Activated CD4-positive, alpha-beta T cell treated with anti-CD3 and anti-CD28 coated beads, Interleukin-2, amount 10 ng/mL, durations not matched to agents 24 days and 14 days (primary cell): ENCODE measurements around the gene MAP2K5. TPM values are rescaled to one million over a fixed set of nuclear protein-coding genes. Genes with fewer than 3 reads are reported as not detected.

Source experiments
- DNase-seq: peaks from one replicate; pipeline ENCODE4 v3.0.0; 2022
- H3K27ac Mint-ChIP-seq: one replicate; pipeline ENCODE4 v1.8.0; 2022; ENCODE audit warnings: mild to moderate bottlenecking, mixed read lengths
- H3K27me3 Mint-ChIP-seq: one replicate; pipeline ENCODE4 v1.8.0; 2022; ENCODE audit warnings: mixed read lengths
- H3K36me3 Mint-ChIP-seq: one replicate; pipeline ENCODE4 v1.8.0; 2022; ENCODE audit warnings: low read depth, mild to moderate bottlenecking, mixed read lengths
- H3K4me1 Mint-ChIP-seq: one replicate; pipeline ENCODE4 v1.8.0; 2021; ENCODE audit warnings: mixed read lengths
- H3K4me3 Mint-ChIP-seq: one replicate; pipeline ENCODE4 v1.8.0; 2022; ENCODE audit warnings: mild to moderate bottlenecking, moderate library complexity, mixed read lengths
- H3K9me3 Mint-ChIP-seq: one replicate; pipeline ENCODE4 v1.8.0; 2021; ENCODE audit warnings: mixed read lengths
- intact Hi-C: fragments of 100-400 bp; cut with micrococcal nuclease; formaldehyde crosslinking; loops from one replicate; pipeline ENCODE4 v1.15.1; 2023
- total RNA-seq: library from RNA; stranded (reverse); gene quantifications from 2 replicates; pipeline ENCODE4 v1.2.3, GENCODE V29; 2022

The MAP2K5 gene
- total RNA-seq, 1 donor from 2014 or later, result 21.0 TPM

- Mint-ChIP-seq H3K27me3 (peaks cover 80% of the 10 kb centered on the region), H3K36me3 (no peaks in the 10 kb centered on the region), H3K4me3 (peak overlapping the region; percentile 74), H3K27ac (no peak overlapping the region), H3K4me1 (peaks cover 29% of the 10 kb centered on the region), H3K9me3 (no peaks in the 10 kb centered on the region)
- intact Hi-C loops, result loop anchor here (1.0 to 10.0 kb wide), 4 partner anchors 13 to 1130 kb away; partner anchors contain the start of gene SMAD6
- peak; percentile 67 for DNase-seq
These were observed 292.2 kb downstream of the MAP2K5 start for GRCh38 chr15:67834581-67835296.

- no peak overlapping the region for H3K27ac Mint-ChIP-seq
- peaks cover 77% of the 10 kb centered on the region for H3K27me3 Mint-ChIP-seq
- intact Hi-C loops, result loop anchor here (1.0 to 10.0 kb wide), 5 partner anchors 73 to 1131 kb away; partner anchors contain the start of gene SMAD6
- H3K4me1 Mint-ChIP-seq, result peaks cover 33% of the 10 kb centered on the region
- H3K36me3 Mint-ChIP-seq, result peaks cover 3% of the 10 kb centered on the region
- H3K4me3 Mint-ChIP-seq, result peak overlapping the region; percentile 74
- H3K9me3 Mint-ChIP-seq, result no peaks in the 10 kb centered on the region
- DNase-seq, result peak; percentile 73
These were observed 293.0 kb downstream of the MAP2K5 start for GRCh38 chr15:67835297-67836133.

GRCh38 chr15:67836134-67836455 is 293.6 kb downstream of the MAP2K5 start:
- Mint-ChIP-seq H3K27me3 (peaks cover 71% of the 10 kb centered on the region), H3K4me1 (peaks cover 34% of the 10 kb centered on the region), H3K9me3 (no peaks in the 10 kb centered on the region), H3K4me3 (peak overlapping the region; percentile 74), H3K36me3 (peaks cover 3% of the 10 kb centered on the region), H3K27ac (no peak overlapping the region)
- intact Hi-C loops, result loop anchor here (1.0 to 10.0 kb wide), 5 partner anchors 74 to 1131 kb away; partner anchors contain the start of gene SMAD6
- DNase-seq, result no peak

GRCh38 chr15:67836477-67836876 is 294.0 kb downstream of the MAP2K5 start:
- intact Hi-C loops, result loop anchor here (1.0 to 10.0 kb wide), 5 partner anchors 74 to 1132 kb away; partner anchors contain the start of gene SMAD6
- Mint-ChIP-seq H3K27me3 (peaks cover 68% of the 10 kb centered on the region), H3K9me3 (no peaks in the 10 kb centered on the region), H3K27ac (no peak overlapping the region), H3K36me3 (peaks cover 3% of the 10 kb centered on the region), H3K4me1 (peaks cover 38% of the 10 kb centered on the region), H3K4me3 (peak overlapping the region; percentile 74)
- DNase-seq, result peak; percentile 87

GRCh38 chr15:67836955-67837354 is 294.5 kb downstream of the MAP2K5 start:
- Mint-ChIP-seq H3K4me1 (peaks cover 39% of the 10 kb centered on the region), H3K27me3 (peaks cover 64% of the 10 kb centered on the region), H3K4me3 (no peak overlapping the region), H3K36me3 (peaks cover 3% of the 10 kb centered on the region), H3K9me3 (no peaks in the 10 kb centered on the region), H3K27ac (no peak overlapping the region)
- intact Hi-C loops, result loop anchor here (1.0 to 10.0 kb wide), 5 partner anchors 75 to 1132 kb away; partner anchors contain the start of gene SMAD6
- no peak for DNase-seq

- no peak overlapping the region for H3K27ac Mint-ChIP-seq
- H3K36me3 Mint-ChIP-seq, result peaks cover 3% of the 10 kb centered on the region
- no peaks in the 10 kb centered on the region for H3K9me3 Mint-ChIP-seq
- H3K4me1 Mint-ChIP-seq, result peaks cover 32% of the 10 kb centered on the region
- intact Hi-C loops, result loop anchor here (5.0 to 10.0 kb wide), 3 partner anchors 77 to 1134 kb away; partner anchors contain the start of gene SMAD6
- H3K4me3 Mint-ChIP-seq, result peak overlapping the region; percentile 95
- no peak for DNase-seq
- H3K27me3 Mint-ChIP-seq, result peaks cover 47% of the 10 kb centered on the region
These were observed 296.4 kb downstream of the MAP2K5 start for GRCh38 chr15:67838789-67839332.

- Mint-ChIP-seq H3K4me3 (peak overlapping the region; percentile 95), H3K36me3 (peaks cover 3% of the 10 kb centered on the region), H3K27me3 (peaks cover 41% of the 10 kb centered on the region), H3K4me1 (peaks cover 28% of the 10 kb centered on the region), H3K9me3 (no peaks in the 10 kb centered on the region), H3K27ac (peak overlapping the region; percentile 98)
- peak; percentile 82 for DNase-seq
- intact Hi-C loops, result loop anchor here (5.0 to 10.0 kb wide), 3 partner anchors 77 to 1135 kb away; partner anchors contain the start of gene SMAD6
These were observed 297.0 kb downstream of the MAP2K5 start for GRCh38 chr15:67839499-67839928.

GRCh38 chr15:67839929-67840748 is 297.6 kb downstream of the MAP2K5 start, which contains the start of gene RNU6-1:
TSS of gene RNU6-1 (minus strand) at chr15:67840045.
- Mint-ChIP-seq H3K27me3 (peaks cover 35% of the 10 kb centered on the region), H3K4me1 (peaks cover 27% of the 10 kb centered on the region), H3K9me3 (no peaks in the 10 kb centered on the region), H3K4me3 (peak within 1 kb of the TSS; percentile 95), H3K27ac (peak within 1 kb of the TSS; percentile 98), H3K36me3 (peaks cover 3% of the 10 kb centered on the region)
- peak; percentile 99 for DNase-seq
- intact Hi-C loops, result loop anchor here (2.0 to 10.0 kb wide), 6 partner anchors 78 to 1135 kb away; partner anchors contain the start of genes C15orf61, MAP2K5, PIAS1 and SMAD6

GRCh38 chr15:67840749-67841512 is 298.4 kb downstream of the MAP2K5 start:
- Mint-ChIP-seq H3K4me3 (peak overlapping the region; percentile 95), H3K4me1 (peaks cover 24% of the 10 kb centered on the region), H3K9me3 (no peaks in the 10 kb centered on the region), H3K27ac (peak overlapping the region; percentile 98), H3K36me3 (peaks cover 3% of the 10 kb centered on the region), H3K27me3 (peaks cover 27% of the 10 kb centered on the region)
- intact Hi-C loops, result loop anchor here (2.0 to 5.0 kb wide), 3 partner anchors 211 to 320 kb away; partner anchors contain the start of genes C15orf61, MAP2K5 and PIAS1
- DNase-seq, result peak; percentile 76

GRCh38 chr15:67841513-67841762 is 298.9 kb downstream of the MAP2K5 start:
- Mint-ChIP-seq H3K27ac (peak overlapping the region; percentile 79), H3K36me3 (peaks cover 3% of the 10 kb centered on the region), H3K9me3 (no peaks in the 10 kb centered on the region), H3K27me3 (peaks cover 23% of the 10 kb centered on the region), H3K4me1 (peaks cover 21% of the 10 kb centered on the region), H3K4me3 (peak overlapping the region; percentile 83)
- no peak for DNase-seq
- intact Hi-C loops, result loop anchor here (2.0 to 5.0 kb wide), 3 partner anchors 211 to 321 kb away; partner anchors contain the start of genes C15orf61, MAP2K5 and PIAS1

- H3K9me3 Mint-ChIP-seq, result no peaks in the 10 kb centered on the region
- intact Hi-C loops, result loop anchor here (5.0 kb wide), 1 partner anchor 209 kb away; the partner anchor contains the start of gene PIAS1
- H3K27me3 Mint-ChIP-seq, result peaks cover 19% of the 10 kb centered on the region
- H3K4me3 Mint-ChIP-seq, result no peak overlapping the region
- H3K36me3 Mint-ChIP-seq, result peaks cover 3% of the 10 kb centered on the region
- peaks cover 19% of the 10 kb centered on the region for H3K4me1 Mint-ChIP-seq
- H3K27ac Mint-ChIP-seq, result no peak overlapping the region
- no peak for DNase-seq
These were observed 300.6 kb downstream of the MAP2K5 start for GRCh38 chr15:67843092-67843501.
